ENCODE data around the gene NIT1. TPM values are rescaled to one million over a fixed set of nuclear protein-coding genes. Genes with fewer than 3 reads are reported as not detected.
A peak's percentile ranks its signal among the peaks of the same experiment; 100 is the strongest.

The NIT1 gene
- total and polyA plus RNA-seq, 2 experiments from 2014 or later = 41.3 to 48.9 TPM

DNA sequence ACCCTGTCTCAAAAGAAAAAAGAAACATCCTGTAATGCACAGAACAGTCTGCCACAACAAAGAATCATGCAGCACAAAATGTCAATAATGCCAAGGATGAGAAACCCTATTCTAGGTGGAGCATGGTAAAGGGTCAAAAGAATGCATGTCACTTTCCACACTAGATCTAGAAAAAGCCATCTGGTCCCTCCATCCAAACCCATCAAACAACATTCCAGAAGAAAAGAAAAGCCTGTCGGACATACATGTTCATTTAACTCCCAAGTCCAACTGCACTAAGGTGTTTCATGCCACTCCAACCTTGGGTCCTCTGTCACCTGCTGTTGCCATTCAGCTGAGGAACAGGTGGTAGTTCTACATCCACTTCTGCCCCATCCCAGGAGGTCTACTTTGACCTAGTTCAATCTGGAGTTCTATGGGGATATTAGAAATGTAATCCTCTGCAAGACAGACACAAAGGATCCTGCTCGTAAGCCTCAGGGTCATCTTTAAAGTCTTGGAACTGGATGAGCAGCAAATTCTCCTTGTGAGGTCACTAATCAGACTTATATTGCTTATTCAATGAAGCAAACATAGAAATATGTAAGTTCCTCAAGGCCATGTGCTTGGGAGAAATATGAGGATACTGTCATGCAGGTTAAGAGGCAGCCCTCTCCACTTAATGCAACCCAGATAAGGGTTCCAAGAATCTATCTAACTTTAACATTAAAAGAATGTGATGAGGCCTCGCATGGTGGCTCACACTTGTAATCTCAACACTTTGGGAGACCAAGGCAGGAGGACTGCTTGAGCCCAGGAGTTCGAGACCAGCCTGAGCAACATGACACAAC, 10.9 kb downstream of the NIT1 start:
- Histone ChIP-seq H3K36me3 (replicated peaks; ENCODE audit: insufficient read depth, low read depth) (no peaks in the 10 kb centered on the region), H2AFZ (no peak overlapping the region), H3K4me2 (no peak overlapping the region), H3K79me2 (peaks cover 84% of the 10 kb centered on the region), H3K4me3 (no peak overlapping the region), H3K9me3 (ENCODE audit: low read depth) (no peaks in the 10 kb centered on the region), H4K20me1 (ENCODE audit: insufficient read depth, poor library complexity, severe bottlenecking) (no peaks in the 10 kb centered on the region), H3K27ac (no peak overlapping the region), H3K4me1 (ENCODE audit: insufficient read depth) (peaks cover 10% of the 10 kb centered on the region), H3K27me3 (no peaks in the 10 kb centered on the region), H3K9me2 (replicated peaks; ENCODE audit: insufficient read depth) (no peaks in the 10 kb centered on the region)
- WGBS (ENCODE audit: low lambda C conversion rate, missing lambda C conversion rate) = 92% methylated on average over 4 of the region's 4 CpGs
- TF ChIP-seq EZH2 (IDR thresholded peaks at IDR 0.05; ENCODE audit: borderline replicate concordance) (no peak), EZH2phosphoT487 (IDR thresholded peaks at IDR 0.05; ENCODE audit: low read depth, severe bottlenecking, unreplicated experiment) (no peak)
- TF ChIP-seq, protein P1, sequence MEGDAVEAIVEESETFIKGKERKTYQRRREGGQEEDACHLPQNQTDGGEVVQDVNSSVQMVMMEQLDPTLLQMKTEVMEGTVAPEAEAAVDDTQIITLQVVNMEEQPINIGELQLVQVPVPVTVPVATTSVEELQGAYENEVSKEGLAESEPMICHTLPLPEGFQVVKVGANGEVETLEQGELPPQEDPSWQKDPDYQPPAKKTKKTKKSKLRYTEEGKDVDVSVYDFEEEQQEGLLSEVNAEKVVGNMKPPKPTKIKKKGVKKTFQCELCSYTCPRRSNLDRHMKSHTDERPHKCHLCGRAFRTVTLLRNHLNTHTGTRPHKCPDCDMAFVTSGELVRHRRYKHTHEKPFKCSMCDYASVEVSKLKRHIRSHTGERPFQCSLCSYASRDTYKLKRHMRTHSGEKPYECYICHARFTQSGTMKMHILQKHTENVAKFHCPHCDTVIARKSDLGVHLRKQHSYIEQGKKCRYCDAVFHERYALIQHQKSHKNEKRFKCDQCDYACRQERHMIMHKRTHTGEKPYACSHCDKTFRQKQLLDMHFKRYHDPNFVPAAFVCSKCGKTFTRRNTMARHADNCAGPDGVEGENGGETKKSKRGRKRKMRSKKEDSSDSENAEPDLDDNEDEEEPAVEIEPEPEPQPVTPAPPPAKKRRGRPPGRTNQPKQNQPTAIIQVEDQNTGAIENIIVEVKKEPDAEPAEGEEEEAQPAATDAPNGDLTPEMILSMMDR (IDR thresholded peaks at IDR 0.05; ENCODE audit: poor library complexity) = no peak
- no peak for DNase-seq (ENCODE audit: low spot score)

- H3K27ac ChIP-seq = no peak overlapping the region
- H3K36me3 ChIP-seq (replicated peaks; ENCODE audit: insufficient read depth, low read depth) = no peaks in the 10 kb centered on the region
- TF ChIP-seq, protein P1 (IDR thresholded peaks at IDR 0.05; ENCODE audit: poor library complexity) = no peak
- TF ChIP-seq EZH2phosphoT487 (IDR thresholded peaks at IDR 0.05; ENCODE audit: low read depth, severe bottlenecking, unreplicated experiment) (no peak), EZH2 (IDR thresholded peaks at IDR 0.05; ENCODE audit: borderline replicate concordance) (no peak)
- peaks cover 16% of the 10 kb centered on the region for H3K4me1 ChIP-seq (ENCODE audit: insufficient read depth)
- H3K9me3 ChIP-seq (ENCODE audit: low read depth) = no peaks in the 10 kb centered on the region
- DNase-seq (ENCODE audit: low spot score) = no peak
- 53% methylated on average over 1 of the region's 1 CpG for WGBS (ENCODE audit: low lambda C conversion rate, missing lambda C conversion rate)
- H3K9me2 ChIP-seq (replicated peaks; ENCODE audit: insufficient read depth) = no peaks in the 10 kb centered on the region
- H4K20me1 ChIP-seq (ENCODE audit: insufficient read depth, poor library complexity, severe bottlenecking) = peaks cover 5% of the 10 kb centered on the region
- no peak overlapping the region for H2AFZ ChIP-seq
- H3K27me3 ChIP-seq = no peaks in the 10 kb centered on the region
- H3K79me2 ChIP-seq = peaks cover 89% of the 10 kb centered on the region
- peak overlapping the region; percentile 93 for H3K4me2 ChIP-seq
- H3K4me3 ChIP-seq = no peak overlapping the region
Observed at GRCh38 chr1:161130266-161130665, 12.4 kb downstream of the NIT1 start.

DNA sequence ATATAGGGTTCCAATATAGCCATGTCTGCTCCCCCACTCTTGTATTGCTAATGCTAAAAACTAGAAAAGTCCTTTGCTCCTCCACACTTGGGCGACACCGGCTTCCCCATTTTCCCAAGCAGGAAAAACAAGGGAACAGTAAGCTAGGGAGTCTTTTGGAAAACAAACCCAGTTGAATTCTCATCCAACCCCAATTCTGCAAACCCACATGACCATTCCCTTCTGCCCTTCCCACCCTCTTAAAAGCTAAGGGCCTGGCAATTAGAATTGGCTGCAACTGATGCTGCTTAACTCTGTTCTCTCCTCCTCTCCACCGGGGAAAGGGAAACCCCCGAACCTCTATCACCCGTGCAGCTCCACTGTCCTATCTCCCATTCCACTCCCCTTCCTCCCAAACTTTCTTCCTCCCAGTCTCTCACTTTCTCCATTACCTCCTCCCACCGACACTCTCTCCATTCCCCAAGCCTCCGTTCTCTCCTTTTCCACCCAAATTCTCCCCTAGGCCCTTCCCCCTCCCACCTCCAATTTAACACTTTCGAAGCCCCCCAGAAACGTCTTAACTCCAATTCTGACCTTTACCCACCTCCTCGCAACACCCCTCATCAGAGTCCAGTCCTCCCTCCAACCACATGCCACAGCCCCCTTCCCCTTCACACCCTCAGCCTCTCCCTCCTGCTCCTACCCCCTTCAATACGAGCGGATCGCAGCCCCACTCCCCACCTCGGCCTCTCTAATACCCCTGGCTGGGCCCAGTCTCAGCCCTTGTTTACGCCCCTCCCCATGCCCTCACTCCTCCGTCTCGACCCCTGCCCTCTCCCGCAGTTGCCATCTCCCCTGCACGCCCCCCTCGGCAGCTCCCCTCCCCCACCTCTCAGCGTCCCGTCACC, 13.9 kb downstream of the NIT1 start:
- Histone ChIP-seq H2AFZ (peak overlapping the region; percentile 61), H3K79me2 (peaks cover 87% of the 10 kb centered on the region), H3K27me3 (no peaks in the 10 kb centered on the region), H3K4me1 (ENCODE audit: insufficient read depth) (peaks cover 16% of the 10 kb centered on the region), H3K9me2 (replicated peaks; ENCODE audit: insufficient read depth) (no peaks in the 10 kb centered on the region), H4K20me1 (ENCODE audit: insufficient read depth, poor library complexity, severe bottlenecking) (peaks cover 5% of the 10 kb centered on the region), H3K4me3 (peak overlapping the region; percentile 46), H3K36me3 (replicated peaks; ENCODE audit: insufficient read depth, low read depth) (no peaks in the 10 kb centered on the region), H3K4me2 (peak overlapping the region; percentile 93), H3K27ac (peak overlapping the region; percentile 93), H3K9me3 (ENCODE audit: low read depth) (no peaks in the 10 kb centered on the region)
- WGBS (ENCODE audit: low lambda C conversion rate, missing lambda C conversion rate) = 6% methylated on average over 7 of the region's 22 CpGs
- TF ChIP-seq EZH2phosphoT487 (IDR thresholded peaks at IDR 0.05; ENCODE audit: low read depth, severe bottlenecking, unreplicated experiment) = no peak
- no peak for TF ChIP-seq EZH2 (IDR thresholded peaks at IDR 0.05; ENCODE audit: borderline replicate concordance)
- peak; percentile 44 for DNase-seq (ENCODE audit: low spot score)
